Measurements from ENCODE around the gene VPS13D. TPM values are rescaled to one million over a fixed set of nuclear protein-coding genes. Genes with fewer than 3 reads are reported as not detected.

The VPS13D gene
- total RNA-seq, 1 donor from 2014 or later, result 28.3 TPM

GRCh38 chr1:12413664-12414410, 184.0 kb downstream of the VPS13D start:
- Histone ChIP-seq H3K27ac (no peak overlapping the region), H3K36me3 (peaks cover 18 to 29% of the 10 kb centered on the region in 2 donors), H3K9me3 (no peaks in the 10 kb centered on the region), H3K27me3 (no peaks in the 10 kb centered on the region), H3K4me1 (peaks cover 5 to 10% of the 10 kb centered on the region in 2 donors), H3K4me3 (no peak overlapping the region)
- no peak for DNase-seq (ENCODE audit: low spot score in 2 of 2)
- intact Hi-C loops (cut with DNase I), result no loop called here
- TF ChIP-seq CTCF (IDR thresholded peaks at IDR 0.05), result no peak

- no peaks in the 10 kb centered on the region for H3K9me3 ChIP-seq
- TF ChIP-seq CTCF (IDR thresholded peaks at IDR 0.05), result no peak
- peaks cover 2 to 6% of the 10 kb centered on the region in 2 donors for H3K4me1 ChIP-seq
- no peak overlapping the region for H3K4me3 ChIP-seq
- intact Hi-C loops (cut with DNase I), result no loop called here
- H3K27ac ChIP-seq, result no peak overlapping the region
- DNase-seq (ENCODE audit: low spot score in 2 of 2), result no peak
- peaks cover 20 to 35% of the 10 kb centered on the region in 2 donors for H3K36me3 ChIP-seq
- H3K27me3 ChIP-seq, result no peaks in the 10 kb centered on the region
Observed at GRCh38 chr1:12414444-12415018, 184.7 kb downstream of the VPS13D start.

GRCh38 chr1:12415038-12415466, 185.2 kb downstream of the VPS13D start:
- H3K27me3 ChIP-seq, result no peaks in the 10 kb centered on the region
- H3K36me3 ChIP-seq, result peaks cover 20 to 35% of the 10 kb centered on the region in 2 donors
- DNase-seq (ENCODE audit: low spot score in 2 of 2), result no peak
- no peak overlapping the region for H3K4me3 ChIP-seq
- no peak overlapping the region for H3K27ac ChIP-seq
- intact Hi-C loops (cut with DNase I), result no loop called here
- no peak for TF ChIP-seq CTCF (IDR thresholded peaks at IDR 0.05)
- H3K9me3 ChIP-seq, result no peaks in the 10 kb centered on the region
- H3K4me1 ChIP-seq, result peaks cover 0 to 2% of the 10 kb centered on the region in 2 donors

GRCh38 chr1:12416101-12416500, 186.3 kb downstream of the VPS13D start:
- H3K27me3 ChIP-seq, result no peaks in the 10 kb centered on the region
- peak overlapping the region in 1 of 2 donors; percentile 37 for H3K27ac ChIP-seq
- no peak for DNase-seq (ENCODE audit: low spot score in 2 of 2)
- intact Hi-C loops (cut with DNase I), result no loop called here
- no peak overlapping the region for H3K4me3 ChIP-seq
- no peaks in the 10 kb centered on the region for H3K4me1 ChIP-seq
- no peak for TF ChIP-seq CTCF (IDR thresholded peaks at IDR 0.05)
- H3K9me3 ChIP-seq, result no peaks in the 10 kb centered on the region
- peaks cover 20 to 35% of the 10 kb centered on the region in 2 donors for H3K36me3 ChIP-seq

GRCh38 chr1:12416744-12417143, 186.9 kb downstream of the VPS13D start:
- intact Hi-C loops (cut with DNase I), result no loop called here
- no peaks in the 10 kb centered on the region for H3K4me1 ChIP-seq
- no peaks in the 10 kb centered on the region for H3K27me3 ChIP-seq
- H3K9me3 ChIP-seq, result no peaks in the 10 kb centered on the region
- TF ChIP-seq CTCF (IDR thresholded peaks at IDR 0.05), result no peak
- peaks cover 20 to 35% of the 10 kb centered on the region in 2 donors for H3K36me3 ChIP-seq
- peak overlapping the region in 1 of 2 donors; percentile 37 for H3K27ac ChIP-seq
- no peak overlapping the region for H3K4me3 ChIP-seq
- no peak for DNase-seq (ENCODE audit: low spot score in 2 of 2)
